DND-41 (cell line): Measurements from ENCODE around the gene FAM3D.

Experiments used
- ATAC-seq: fragments of 200-7000 bp; cut with Tn5 transposase; 3 replicates; pipeline ENCODE4 v1.9.1; 2021; ENCODE audit warnings: low read depth; ENCODE audit not compliant: insufficient read depth
- DNase-seq: peaks from one replicate; pipeline ENCODE4 v3.0.0-alpha.2; 2020
- H2AFZ ChIP-seq: 2 replicates; pipeline ENCODE4 v1.6.0; 2012; ENCODE audit warnings: low read depth, low read length
- H3K27ac ChIP-seq: 2 replicates; pipeline ENCODE4 v1.5.1; 2012; ENCODE audit warnings: low read length, inconsistent platforms
- H3K27me3 ChIP-seq: fragments of 200-600 bp; sonication (generic); 2 replicates; pipeline ENCODE4 v1.6.0; 2012; ENCODE audit warnings: low read length, mild to moderate bottlenecking, inconsistent platforms; ENCODE audit not compliant: insufficient read depth, poor library complexity
- H3K36me3 ChIP-seq: 2 replicates; pipeline ENCODE4 v1.5.1; 2012; ENCODE audit warnings: low read length, inconsistent platforms; ENCODE audit not compliant: insufficient read depth
- H3K4me1 ChIP-seq: 2 replicates; pipeline ENCODE4 v1.5.1; 2012; ENCODE audit warnings: mild to moderate bottlenecking, low read length; ENCODE audit not compliant: insufficient read depth
- H3K4me2 ChIP-seq: 2 replicates; pipeline ENCODE4 v1.6.0; 2012; ENCODE audit warnings: mild to moderate bottlenecking, moderate library complexity, low read length, inconsistent platforms; ENCODE audit not compliant: insufficient read depth
- H3K4me3 ChIP-seq, 2 experiments: fragments of 200-600 bp in 1 of 2; shearing (Covaris generic) in 1 of 2; 2 replicates each; pipeline ENCODE4 v1.5.1; 2012 to 2016; ENCODE audit warnings: inconsistent platforms in 2 of 2, low read length in 2 of 2, mild to moderate bottlenecking in 2 of 2, low read depth in 1 of 2, moderate library complexity in 1 of 2
- H3K79me2 ChIP-seq: 2 replicates; pipeline ENCODE4 v1.6.0; 2012; ENCODE audit warnings: low read length, inconsistent platforms; ENCODE audit not compliant: insufficient read depth
- H3K9ac ChIP-seq: 2 replicates; pipeline ENCODE4 v1.6.0; 2012; ENCODE audit warnings: low read depth, mild to moderate bottlenecking, inconsistent platforms, low read length, moderate library complexity
- H3K9me3 ChIP-seq: 2 replicates; pipeline ENCODE4 v1.5.1; 2012; ENCODE audit warnings: low read length, moderate library complexity, mild to moderate bottlenecking, inconsistent platforms; ENCODE audit not compliant: insufficient read depth, severe bottlenecking
- H4K20me1 ChIP-seq: 2 replicates; pipeline ENCODE4 v1.6.0; 2012; ENCODE audit warnings: low read length; ENCODE audit not compliant: insufficient read depth
- EZH2 ChIP-seq: IDR thresholded peaks from 3 replicates; pipeline ENCODE4 v1.6.1; 2012; ENCODE audit warnings: borderline replicate concordance, low read depth, mild to moderate bottlenecking, moderate library complexity, low read length, inconsistent platforms; ENCODE audit not compliant: severe bottlenecking
- TF ChIP-seq, protein P1 (sequence below): IDR thresholded peaks from 2 replicates; pipeline ENCODE4 v1.5.1; 2012; ENCODE audit warnings: borderline replicate concordance, low read length, moderate library complexity, mild to moderate bottlenecking; ENCODE audit not compliant: poor library complexity, severe bottlenecking; ENCODE audit errors: extremely low read depth

Gene FAM3D

DNA sequence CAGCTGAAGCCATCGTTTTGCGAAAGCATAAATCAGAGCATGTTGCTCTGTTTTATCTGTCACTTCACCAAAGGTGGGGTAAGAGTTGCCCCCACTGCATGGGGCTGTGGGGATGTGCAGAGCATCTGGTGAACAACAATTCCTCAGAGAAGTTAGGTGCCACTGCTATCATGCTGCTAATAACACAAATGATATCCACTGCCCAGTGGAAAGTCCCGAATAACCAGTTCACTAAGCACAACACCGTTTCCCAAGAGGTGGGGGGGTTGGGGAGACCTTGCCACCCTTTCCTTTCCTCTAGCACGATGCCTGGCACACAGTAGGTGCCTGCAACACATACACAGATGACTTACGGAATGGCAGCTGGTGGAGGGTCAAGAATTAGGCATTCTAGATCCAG lies 38.6 kb downstream of the FAM3D start:
- no peak overlapping the region for H3K27ac ChIP-seq
- H2AFZ ChIP-seq = no peak overlapping the region
- no peaks in the 10 kb centered on the region for H3K79me2 ChIP-seq
- H3K4me2 ChIP-seq = no peak overlapping the region
- H4K20me1 ChIP-seq = 0 out of 2 replicates have a peak, but pooled peaks cover 7% of the 10 kb centered on the region
- no peaks in the 10 kb centered on the region for H3K9me3 ChIP-seq
- H3K9ac ChIP-seq = no peak overlapping the region
- DNase-seq (no peak), ATAC-seq (no peak)
- TF ChIP-seq, protein P1, sequence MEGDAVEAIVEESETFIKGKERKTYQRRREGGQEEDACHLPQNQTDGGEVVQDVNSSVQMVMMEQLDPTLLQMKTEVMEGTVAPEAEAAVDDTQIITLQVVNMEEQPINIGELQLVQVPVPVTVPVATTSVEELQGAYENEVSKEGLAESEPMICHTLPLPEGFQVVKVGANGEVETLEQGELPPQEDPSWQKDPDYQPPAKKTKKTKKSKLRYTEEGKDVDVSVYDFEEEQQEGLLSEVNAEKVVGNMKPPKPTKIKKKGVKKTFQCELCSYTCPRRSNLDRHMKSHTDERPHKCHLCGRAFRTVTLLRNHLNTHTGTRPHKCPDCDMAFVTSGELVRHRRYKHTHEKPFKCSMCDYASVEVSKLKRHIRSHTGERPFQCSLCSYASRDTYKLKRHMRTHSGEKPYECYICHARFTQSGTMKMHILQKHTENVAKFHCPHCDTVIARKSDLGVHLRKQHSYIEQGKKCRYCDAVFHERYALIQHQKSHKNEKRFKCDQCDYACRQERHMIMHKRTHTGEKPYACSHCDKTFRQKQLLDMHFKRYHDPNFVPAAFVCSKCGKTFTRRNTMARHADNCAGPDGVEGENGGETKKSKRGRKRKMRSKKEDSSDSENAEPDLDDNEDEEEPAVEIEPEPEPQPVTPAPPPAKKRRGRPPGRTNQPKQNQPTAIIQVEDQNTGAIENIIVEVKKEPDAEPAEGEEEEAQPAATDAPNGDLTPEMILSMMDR = no peak
- TF ChIP-seq EZH2 = no peak
- peaks cover 13% of the 10 kb centered on the region for H3K27me3 ChIP-seq
- H3K4me1 ChIP-seq = no peaks in the 10 kb centered on the region
- no peaks in the 10 kb centered on the region for H3K36me3 ChIP-seq
- no peak overlapping the region for H3K4me3 ChIP-seq

DNA sequence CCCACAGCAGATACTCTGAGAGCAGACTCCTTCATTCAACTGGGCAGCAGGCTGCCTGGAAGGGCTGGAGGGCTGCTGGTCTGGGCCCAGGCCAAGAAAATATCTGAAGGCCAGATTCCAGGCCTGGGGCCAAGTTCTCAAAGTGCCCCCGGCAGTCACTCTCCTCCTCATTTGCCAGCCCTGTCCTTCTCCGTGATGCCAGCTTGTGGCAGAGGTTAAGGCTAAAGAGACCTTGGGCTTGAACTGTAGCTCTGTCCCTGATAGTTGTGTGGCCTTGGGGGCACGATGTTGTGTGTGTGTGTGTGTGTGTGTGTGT lies 39.0 kb downstream of the FAM3D start:
- Histone ChIP-seq H3K4me2 (no peak overlapping the region), H3K4me3 (no peak overlapping the region), H4K20me1 (0 out of 2 replicates have a peak, but pooled peaks cover 7% of the 10 kb centered on the region), H3K27me3 (peaks cover 13% of the 10 kb centered on the region), H3K4me1 (no peaks in the 10 kb centered on the region), H2AFZ (no peak overlapping the region), H3K9ac (no peak overlapping the region), H3K36me3 (no peaks in the 10 kb centered on the region), H3K79me2 (no peaks in the 10 kb centered on the region), H3K9me3 (no peaks in the 10 kb centered on the region), H3K27ac (no peak overlapping the region)
- no peak for DNase-seq
- no peak for TF ChIP-seq EZH2
- TF ChIP-seq, protein P1 = no peak
- no peak for ATAC-seq

DNA sequence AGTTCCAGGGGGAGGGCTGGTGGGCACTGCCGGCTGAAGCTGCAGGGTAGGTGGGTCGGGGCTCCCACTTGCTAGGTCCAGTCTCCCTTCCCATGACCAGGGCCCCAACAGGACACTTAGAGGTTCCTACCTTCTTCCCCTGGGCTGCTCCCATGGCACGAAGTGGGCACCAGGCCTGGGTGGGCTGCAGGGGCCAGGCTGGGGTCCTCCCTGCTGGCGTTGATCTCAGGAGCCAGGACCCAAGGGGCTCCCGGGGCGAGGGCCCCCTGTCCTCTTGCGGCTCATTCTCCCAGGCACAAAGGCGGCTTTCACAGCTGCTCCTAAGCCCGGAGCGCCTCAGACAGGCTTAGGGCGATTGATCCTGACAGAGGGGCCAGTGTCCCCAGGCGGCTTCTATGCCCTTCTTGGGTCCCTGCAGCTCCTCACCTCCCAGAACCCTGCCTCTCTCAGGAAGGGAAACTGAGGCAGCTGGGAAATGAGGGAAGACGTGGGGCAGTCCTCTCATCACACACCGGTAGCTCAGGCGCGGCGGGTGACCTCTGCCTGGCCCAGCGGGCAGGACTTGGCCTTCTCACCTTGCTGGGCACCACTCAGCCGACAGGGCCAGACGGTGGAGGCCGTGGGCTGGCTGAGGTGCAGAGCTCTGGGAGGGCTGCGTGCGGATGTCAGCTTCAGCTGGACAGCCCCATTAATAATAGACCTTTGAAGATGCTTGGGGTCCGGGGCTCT lies 39.6 kb downstream of the FAM3D start:
- no peak overlapping the region for H3K9ac ChIP-seq
- peaks cover 13% of the 10 kb centered on the region for H3K27me3 ChIP-seq
- H3K4me2 ChIP-seq = no peak overlapping the region
- DNase-seq (no peak), ATAC-seq (no peak)
- no peak for TF ChIP-seq EZH2
- no peak overlapping the region for H2AFZ ChIP-seq
- H3K4me1 ChIP-seq = no peaks in the 10 kb centered on the region
- no peaks in the 10 kb centered on the region for H3K79me2 ChIP-seq
- H3K36me3 ChIP-seq = no peaks in the 10 kb centered on the region
- H3K9me3 ChIP-seq = no peaks in the 10 kb centered on the region
- no peak overlapping the region for H3K27ac ChIP-seq
- H3K4me3 ChIP-seq = no peak overlapping the region
- H4K20me1 ChIP-seq = 0 out of 2 replicates have a peak, but pooled peaks cover 7% of the 10 kb centered on the region

DNA sequence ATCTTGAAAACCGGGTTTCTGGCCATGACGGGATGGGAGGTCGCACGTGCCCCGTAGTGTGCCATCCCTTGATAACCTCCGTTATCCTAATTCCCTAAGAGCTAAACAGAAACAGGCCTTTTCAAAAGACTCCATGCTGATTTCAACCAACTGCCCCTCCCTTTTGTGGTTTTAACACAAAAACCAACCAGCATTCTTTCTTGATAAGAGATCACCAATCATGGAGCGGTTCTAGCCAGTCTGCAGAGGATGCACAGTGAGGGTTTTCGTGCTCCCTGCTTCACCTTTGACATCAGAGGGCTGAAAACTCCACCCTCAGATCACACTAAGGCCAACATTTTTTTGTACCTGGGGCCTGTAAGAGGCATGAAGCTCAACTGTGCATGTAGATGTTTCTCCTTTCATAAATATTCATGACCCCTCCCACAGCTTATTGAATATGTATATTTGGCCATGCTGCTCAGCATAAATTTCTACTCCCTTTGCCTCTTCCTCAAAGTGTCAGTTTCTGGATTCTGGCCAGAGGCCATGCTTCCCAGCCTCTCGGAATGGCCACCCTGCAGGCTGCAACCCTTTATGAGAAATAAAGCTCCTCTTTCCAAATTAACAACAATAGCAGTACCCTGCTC lies 41.3 kb downstream of the FAM3D start:
- H3K36me3 ChIP-seq = no peaks in the 10 kb centered on the region
- no peak for DNase-seq

More for the DNA sequence above, 41.3 kb downstream of the FAM3D start:
- Histone ChIP-seq H3K27me3 (peaks cover 7% of the 10 kb centered on the region), H2AFZ (no peak overlapping the region), H3K27ac (no peak overlapping the region), H3K9ac (no peak overlapping the region), H3K4me2 (no peak overlapping the region), H3K9me3 (no peaks in the 10 kb centered on the region), H3K4me3 (no peak overlapping the region), H3K4me1 (no peaks in the 10 kb centered on the region), H4K20me1 (0 out of 2 replicates have a peak, but pooled peaks cover 7% of the 10 kb centered on the region), H3K79me2 (no peaks in the 10 kb centered on the region)
- TF ChIP-seq EZH2 = no peak
- TF ChIP-seq, protein P1 = no peak
- ATAC-seq = 0 out of 3 replicates have a peak, but pooled peaks have one; percentile 26
